SK-N-SH (cell line): ENCODE results near the gene CLK2. TPM values are rescaled to one million over a fixed set of nuclear protein-coding genes. Genes with fewer than 3 reads are reported as not detected.

Experiments
- ELF1 ChIP-seq: IDR thresholded peaks from 2 replicates; pipeline ENCODE4 v1.4.0; 2012
- EP300 ChIP-seq, 2 experiments: IDR thresholded peaks; 2 replicates each; pipeline versions ENCODE4 v1.4.0 to v1.6.1; 2012; ENCODE audit warnings: borderline replicate concordance in 1 of 2, low read depth in 1 of 2, low read length in 1 of 2
- FOXM1 ChIP-seq: IDR thresholded peaks from 2 replicates; pipeline ENCODE4 v1.4.0; 2012; ENCODE audit warnings: low read depth, mild to moderate bottlenecking
- GABPA ChIP-seq: IDR thresholded peaks from 2 replicates; pipeline ENCODE4 v1.4.0; 2012; ENCODE audit warnings: low read depth, mild to moderate bottlenecking
- GATA2 ChIP-seq: sonication (generic); formaldehyde crosslinking; IDR thresholded peaks from 2 replicates; pipeline ENCODE4 v1.5.0; 2020; ENCODE audit warnings: mild to moderate bottlenecking, missing genetic modification reagents
- JUND ChIP-seq: IDR thresholded peaks from 2 replicates; pipeline ENCODE4 v1.4.0; 2012
- MEF2A ChIP-seq: IDR thresholded peaks from 2 replicates; pipeline ENCODE4 v1.4.0; 2012; ENCODE audit warnings: low read depth, borderline replicate concordance
- MXI1 ChIP-seq: IDR thresholded peaks from 2 replicates; pipeline ENCODE4 v1.6.1; 2012; ENCODE audit warnings: mild to moderate bottlenecking, low read depth, low read length, improper control_type of control experiment
- NFIC ChIP-seq: IDR thresholded peaks from 2 replicates; pipeline ENCODE4 v1.4.0; 2012; ENCODE audit warnings: borderline replicate concordance
- NRF1 ChIP-seq: IDR thresholded peaks from 2 replicates; pipeline ENCODE4 v1.6.1; 2012; ENCODE audit warnings: low read depth, mild to moderate bottlenecking, low read length
- RXRA ChIP-seq: IDR thresholded peaks from 2 replicates; pipeline ENCODE4 v1.4.0; 2012; ENCODE audit warnings: low read depth, mild to moderate bottlenecking, borderline replicate concordance
- TAF1 ChIP-seq: IDR thresholded peaks from 2 replicates; pipeline ENCODE4 v1.6.1; 2012; ENCODE audit warnings: low read depth, mild to moderate bottlenecking, low read length, moderate library complexity, borderline replicate concordance
- TCF12 ChIP-seq: IDR thresholded peaks from 2 replicates; pipeline ENCODE4 v1.4.0; 2012
- TEAD4 ChIP-seq: IDR thresholded peaks from 2 replicates; pipeline ENCODE4 v1.4.0; 2012; ENCODE audit warnings: mild to moderate bottlenecking, borderline replicate concordance; ENCODE audit not compliant: insufficient read depth
- polyA plus RNA-seq, 3 experiments: library from polyadenylated mRNA; depleted of rRNA; stranded (reverse); fragments of >200 nt; gene quantifications; 2 replicates each; pipeline ENCODE4 v1.2.3, GENCODE V29; 2012
- TF ChIP-seq, protein P1 (sequence below): fragments of 150-350 bp; IDR thresholded peaks from 2 replicates; pipeline ENCODE4 v1.6.1; 2016; ENCODE audit warnings: mild to moderate bottlenecking, low read depth, low read length
- TF ChIP-seq, protein P2 (sequence below): fragments of 200-600 bp; sonication (generic); IDR thresholded peaks from 2 replicates; pipeline ENCODE4 v1.6.1; 2017; ENCODE audit warnings: antibody characterized with exemption, mild to moderate bottlenecking, moderate library complexity
- TF ChIP-seq, protein P3 (sequence below): IDR thresholded peaks from 2 replicates; pipeline ENCODE4 v1.6.1; 2012; ENCODE audit warnings: mild to moderate bottlenecking, low read depth, low read length, moderate library complexity
- TF ChIP-seq, protein P4 (sequence below): IDR thresholded peaks from 2 replicates; pipeline ENCODE4 v1.4.0; 2012; ENCODE audit warnings: low read depth, borderline replicate concordance
- TF ChIP-seq, protein P5 (sequence below): IDR thresholded peaks from 2 replicates; pipeline ENCODE4 v1.4.0; 2012; ENCODE audit warnings: low read depth, borderline replicate concordance

The CLK2 gene
- polyA plus RNA-seq, 1 of the 3 experiments (the other 2 are of a cell fraction): 76.7 TPM

DNA sequence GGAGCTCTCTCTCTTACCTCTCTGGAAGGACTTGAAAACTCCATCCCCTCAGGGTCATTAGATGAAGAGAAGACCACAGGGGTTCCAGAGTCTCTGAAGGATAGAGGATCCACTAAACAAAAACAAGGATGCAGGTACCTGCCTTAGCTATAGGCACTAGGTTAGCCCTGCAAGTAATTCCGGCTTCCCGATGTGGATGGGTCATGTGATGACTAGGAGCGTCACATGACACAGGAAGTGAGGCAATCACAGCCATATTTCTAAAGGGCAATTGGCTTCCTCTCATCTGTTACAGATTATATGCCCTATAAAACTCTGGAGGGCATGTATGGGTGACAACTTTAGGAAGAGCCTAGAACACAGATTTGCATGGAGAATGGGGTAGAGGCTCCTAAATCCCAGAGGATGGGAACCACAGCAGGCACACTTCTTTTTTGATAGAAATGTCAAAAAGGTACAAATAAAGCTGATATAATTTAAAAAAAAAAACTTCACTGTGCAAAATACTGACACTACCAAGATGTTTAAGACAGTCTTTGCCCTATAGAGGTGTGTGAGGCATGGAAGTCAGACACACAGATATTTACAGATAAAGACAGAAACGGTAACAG, 32.1 kb downstream of the CLK2 start (continued):
- TF ChIP-seq, protein P1, sequence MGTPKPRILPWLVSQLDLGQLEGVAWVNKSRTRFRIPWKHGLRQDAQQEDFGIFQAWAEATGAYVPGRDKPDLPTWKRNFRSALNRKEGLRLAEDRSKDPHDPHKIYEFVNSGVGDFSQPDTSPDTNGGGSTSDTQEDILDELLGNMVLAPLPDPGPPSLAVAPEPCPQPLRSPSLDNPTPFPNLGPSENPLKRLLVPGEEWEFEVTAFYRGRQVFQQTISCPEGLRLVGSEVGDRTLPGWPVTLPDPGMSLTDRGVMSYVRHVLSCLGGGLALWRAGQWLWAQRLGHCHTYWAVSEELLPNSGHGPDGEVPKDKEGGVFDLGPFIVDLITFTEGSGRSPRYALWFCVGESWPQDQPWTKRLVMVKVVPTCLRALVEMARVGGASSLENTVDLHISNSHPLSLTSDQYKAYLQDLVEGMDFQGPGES: no peak
- no peak for TF ChIP-seq FOXM1
- TF ChIP-seq, protein P2, sequence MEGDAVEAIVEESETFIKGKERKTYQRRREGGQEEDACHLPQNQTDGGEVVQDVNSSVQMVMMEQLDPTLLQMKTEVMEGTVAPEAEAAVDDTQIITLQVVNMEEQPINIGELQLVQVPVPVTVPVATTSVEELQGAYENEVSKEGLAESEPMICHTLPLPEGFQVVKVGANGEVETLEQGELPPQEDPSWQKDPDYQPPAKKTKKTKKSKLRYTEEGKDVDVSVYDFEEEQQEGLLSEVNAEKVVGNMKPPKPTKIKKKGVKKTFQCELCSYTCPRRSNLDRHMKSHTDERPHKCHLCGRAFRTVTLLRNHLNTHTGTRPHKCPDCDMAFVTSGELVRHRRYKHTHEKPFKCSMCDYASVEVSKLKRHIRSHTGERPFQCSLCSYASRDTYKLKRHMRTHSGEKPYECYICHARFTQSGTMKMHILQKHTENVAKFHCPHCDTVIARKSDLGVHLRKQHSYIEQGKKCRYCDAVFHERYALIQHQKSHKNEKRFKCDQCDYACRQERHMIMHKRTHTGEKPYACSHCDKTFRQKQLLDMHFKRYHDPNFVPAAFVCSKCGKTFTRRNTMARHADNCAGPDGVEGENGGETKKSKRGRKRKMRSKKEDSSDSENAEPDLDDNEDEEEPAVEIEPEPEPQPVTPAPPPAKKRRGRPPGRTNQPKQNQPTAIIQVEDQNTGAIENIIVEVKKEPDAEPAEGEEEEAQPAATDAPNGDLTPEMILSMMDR: no peak
- peak in 1 of 2 experiments; percentile 20; a peak in 1 of 4 replicates for TF ChIP-seq EP300 (IDR thresholded peaks at IDR 0.05; ENCODE audit: borderline replicate concordance in 1 of 2, low read depth in 1 of 2, low read length in 1 of 2)
- TF ChIP-seq TAF1: peak; percentile 52; the same call in 1 of the 2 replicates
- TF ChIP-seq, protein P3, sequence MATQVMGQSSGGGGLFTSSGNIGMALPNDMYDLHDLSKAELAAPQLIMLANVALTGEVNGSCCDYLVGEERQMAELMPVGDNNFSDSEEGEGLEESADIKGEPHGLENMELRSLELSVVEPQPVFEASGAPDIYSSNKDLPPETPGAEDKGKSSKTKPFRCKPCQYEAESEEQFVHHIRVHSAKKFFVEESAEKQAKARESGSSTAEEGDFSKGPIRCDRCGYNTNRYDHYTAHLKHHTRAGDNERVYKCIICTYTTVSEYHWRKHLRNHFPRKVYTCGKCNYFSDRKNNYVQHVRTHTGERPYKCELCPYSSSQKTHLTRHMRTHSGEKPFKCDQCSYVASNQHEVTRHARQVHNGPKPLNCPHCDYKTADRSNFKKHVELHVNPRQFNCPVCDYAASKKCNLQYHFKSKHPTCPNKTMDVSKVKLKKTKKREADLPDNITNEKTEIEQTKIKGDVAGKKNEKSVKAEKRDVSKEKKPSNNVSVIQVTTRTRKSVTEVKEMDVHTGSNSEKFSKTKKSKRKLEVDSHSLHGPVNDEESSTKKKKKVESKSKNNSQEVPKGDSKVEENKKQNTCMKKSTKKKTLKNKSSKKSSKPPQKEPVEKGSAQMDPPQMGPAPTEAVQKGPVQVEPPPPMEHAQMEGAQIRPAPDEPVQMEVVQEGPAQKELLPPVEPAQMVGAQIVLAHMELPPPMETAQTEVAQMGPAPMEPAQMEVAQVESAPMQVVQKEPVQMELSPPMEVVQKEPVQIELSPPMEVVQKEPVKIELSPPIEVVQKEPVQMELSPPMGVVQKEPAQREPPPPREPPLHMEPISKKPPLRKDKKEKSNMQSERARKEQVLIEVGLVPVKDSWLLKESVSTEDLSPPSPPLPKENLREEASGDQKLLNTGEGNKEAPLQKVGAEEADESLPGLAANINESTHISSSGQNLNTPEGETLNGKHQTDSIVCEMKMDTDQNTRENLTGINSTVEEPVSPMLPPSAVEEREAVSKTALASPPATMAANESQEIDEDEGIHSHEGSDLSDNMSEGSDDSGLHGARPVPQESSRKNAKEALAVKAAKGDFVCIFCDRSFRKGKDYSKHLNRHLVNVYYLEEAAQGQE: no peak
- TF ChIP-seq ELF1: peak; percentile 99
- TF ChIP-seq JUND: no peak
- TF ChIP-seq RXRA: no peak
- TF ChIP-seq, protein P4, sequence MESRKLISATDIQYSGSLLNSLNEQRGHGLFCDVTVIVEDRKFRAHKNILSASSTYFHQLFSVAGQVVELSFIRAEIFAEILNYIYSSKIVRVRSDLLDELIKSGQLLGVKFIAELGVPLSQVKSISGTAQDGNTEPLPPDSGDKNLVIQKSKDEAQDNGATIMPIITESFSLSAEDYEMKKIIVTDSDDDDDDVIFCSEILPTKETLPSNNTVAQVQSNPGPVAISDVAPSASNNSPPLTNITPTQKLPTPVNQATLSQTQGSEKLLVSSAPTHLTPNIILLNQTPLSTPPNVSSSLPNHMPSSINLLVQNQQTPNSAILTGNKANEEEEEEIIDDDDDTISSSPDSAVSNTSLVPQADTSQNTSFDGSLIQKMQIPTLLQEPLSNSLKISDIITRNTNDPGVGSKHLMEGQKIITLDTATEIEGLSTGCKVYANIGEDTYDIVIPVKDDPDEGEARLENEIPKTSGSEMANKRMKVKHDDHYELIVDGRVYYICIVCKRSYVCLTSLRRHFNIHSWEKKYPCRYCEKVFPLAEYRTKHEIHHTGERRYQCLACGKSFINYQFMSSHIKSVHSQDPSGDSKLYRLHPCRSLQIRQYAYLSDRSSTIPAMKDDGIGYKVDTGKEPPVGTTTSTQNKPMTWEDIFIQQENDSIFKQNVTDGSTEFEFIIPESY: peak; percentile 62; the same call in 1 of the 2 replicates
- TF ChIP-seq NFIC: no peak
- TF ChIP-seq GABPA: peak; percentile 68
- TF ChIP-seq TCF12: peak; percentile 81
- TF ChIP-seq NRF1: no peak
- TF ChIP-seq GATA2 (CRISPR knock-in tag): no peak
- no peak for TF ChIP-seq MEF2A
- peak; percentile 73; the same call in 1 of the 2 replicates for TF ChIP-seq MXI1
- no peak for TF ChIP-seq TEAD4
- TF ChIP-seq, protein P5, sequence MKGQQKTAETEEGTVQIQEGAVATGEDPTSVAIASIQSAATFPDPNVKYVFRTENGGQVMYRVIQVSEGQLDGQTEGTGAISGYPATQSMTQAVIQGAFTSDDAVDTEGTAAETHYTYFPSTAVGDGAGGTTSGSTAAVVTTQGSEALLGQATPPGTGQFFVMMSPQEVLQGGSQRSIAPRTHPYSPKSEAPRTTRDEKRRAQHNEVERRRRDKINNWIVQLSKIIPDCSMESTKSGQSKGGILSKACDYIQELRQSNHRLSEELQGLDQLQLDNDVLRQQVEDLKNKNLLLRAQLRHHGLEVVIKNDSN: peak; percentile 100
